ENCODE results near the gene POU2F1.

- TF ChIP-seq CTCF (IDR thresholded peaks at IDR 0.05) = no peak
- TF ChIP-seq EZH2 (IDR thresholded peaks at IDR 0.05; ENCODE audit: borderline replicate concordance, insufficient read depth, low read depth, low read length, poor library complexity, severe bottlenecking) = no peak
These were observed 49.8 kb downstream of the POU2F1 start for GRCh38 chr1:167270349-167271092.
